Measurements from ENCODE around the gene DNAJC1. TPM values are rescaled to one million over a fixed set of nuclear protein-coding genes. Genes with fewer than 3 reads are reported as not detected.

The DNAJC1 gene
- total and polyA plus RNA-seq, 5 donors from 2014 or later = 12.9 to 27.5 (median 22.7) TPM

DNA sequence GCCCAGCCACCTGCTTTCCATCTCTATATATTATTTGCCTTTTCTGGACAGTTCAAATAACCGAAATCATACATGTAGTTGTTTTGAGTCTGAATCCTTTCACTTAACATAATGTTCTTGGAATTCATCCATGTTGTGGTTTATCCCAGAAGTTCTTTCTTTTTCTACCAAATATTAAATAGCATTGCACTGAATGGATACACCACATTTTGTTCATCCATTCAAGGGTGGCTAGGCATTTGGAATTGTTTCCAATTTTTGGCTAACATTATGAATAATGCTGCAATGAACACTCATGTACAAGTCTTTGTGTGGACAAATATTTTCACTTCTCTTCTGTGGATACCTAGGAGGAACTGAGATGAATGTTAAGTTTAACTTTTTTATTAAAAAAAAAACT lies 18.0 kb downstream of the DNAJC1 start:
- ATAC-seq (ENCODE audit: low read depth in 2 of 2) = no peak
- Histone ChIP-seq H3K27ac (ENCODE audit: insufficient read depth, low read length, poor library complexity, severe bottlenecking) (no peak overlapping the region), H3K36me3 (ENCODE audit: control insufficient read depth, insufficient read depth, low read length) (no peaks in the 10 kb centered on the region), H3K27me3 (ENCODE audit: control insufficient read depth, insufficient read depth, low read length) (no peaks in the 10 kb centered on the region), H3K4me1 (ENCODE audit: control insufficient read depth, insufficient read depth, low read length, poor library complexity, severe bottlenecking) (no peaks in the 10 kb centered on the region), H3K9me3 (ENCODE audit: control insufficient read depth in 2 of 2, low read length in 2 of 2) (peaks cover 0 to 3% of the 10 kb centered on the region in 2 experiments), H3K4me3 (ENCODE audit: low read depth, low read length) (no peak overlapping the region)
- Mint-ChIP-seq H3K4me1 (peaks cover 0 to 17% (median 6%) of the 10 kb centered on the region in 4 donors), H3K9me3 (peaks cover 0 to 6% (median 2%) of the 10 kb centered on the region in 7 donors), H3K27me3 (no peaks in the 10 kb centered on the region), H3K4me3 (no peak overlapping the region), H3K36me3 (peaks cover 9% of the 10 kb centered on the region), H3K27ac (no peak overlapping the region)
- DNase-seq = no peak

DNA sequence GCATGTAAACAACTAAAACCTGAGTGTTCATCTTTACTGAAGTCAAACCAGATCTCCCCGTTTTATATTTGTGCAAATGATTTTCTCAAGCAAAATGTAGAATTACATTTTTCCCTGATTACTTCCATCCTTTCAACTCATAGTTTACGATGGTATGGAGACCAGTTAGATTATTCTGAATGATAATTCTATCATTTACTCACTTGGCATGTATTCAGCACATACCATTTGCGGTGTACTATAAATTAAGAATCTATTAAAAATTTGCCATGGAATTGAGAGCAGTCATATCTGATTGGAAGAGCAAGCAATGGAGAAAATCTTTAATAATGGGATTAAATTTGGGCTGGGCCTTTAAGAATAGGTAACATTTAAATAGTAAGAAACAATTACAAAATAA lies 22.4 kb downstream of the DNAJC1 start:
- H3K4me3 ChIP-seq (ENCODE audit: low read depth, low read length) = no peak overlapping the region
- no peaks in the 10 kb centered on the region for H3K36me3 ChIP-seq (ENCODE audit: control insufficient read depth, insufficient read depth, low read length)
- Mint-ChIP-seq H3K27ac (no peak overlapping the region), H3K36me3 (peaks cover 6% of the 10 kb centered on the region), H3K9me3 (peaks cover 0 to 3% (median 0%) of the 10 kb centered on the region in 7 donors), H3K4me1 (peaks cover 8 to 29% (median 15%) of the 10 kb centered on the region in 4 donors), H3K4me3 (no peak overlapping the region), H3K27me3 (no peaks in the 10 kb centered on the region)
- ATAC-seq (ENCODE audit: low read depth in 2 of 2) (no peak), DNase-seq (no peak)
- H3K27me3 ChIP-seq (ENCODE audit: control insufficient read depth, insufficient read depth, low read length) = no peaks in the 10 kb centered on the region
- H3K9me3 ChIP-seq (ENCODE audit: control insufficient read depth in 2 of 2, low read length in 2 of 2) = peaks cover 0 to under 1% of the 10 kb centered on the region in 2 experiments
- H3K27ac ChIP-seq (ENCODE audit: insufficient read depth, low read length, poor library complexity, severe bottlenecking) = no peak overlapping the region
- no peaks in the 10 kb centered on the region for H3K4me1 ChIP-seq (ENCODE audit: control insufficient read depth, insufficient read depth, low read length, poor library complexity, severe bottlenecking)

DNA sequence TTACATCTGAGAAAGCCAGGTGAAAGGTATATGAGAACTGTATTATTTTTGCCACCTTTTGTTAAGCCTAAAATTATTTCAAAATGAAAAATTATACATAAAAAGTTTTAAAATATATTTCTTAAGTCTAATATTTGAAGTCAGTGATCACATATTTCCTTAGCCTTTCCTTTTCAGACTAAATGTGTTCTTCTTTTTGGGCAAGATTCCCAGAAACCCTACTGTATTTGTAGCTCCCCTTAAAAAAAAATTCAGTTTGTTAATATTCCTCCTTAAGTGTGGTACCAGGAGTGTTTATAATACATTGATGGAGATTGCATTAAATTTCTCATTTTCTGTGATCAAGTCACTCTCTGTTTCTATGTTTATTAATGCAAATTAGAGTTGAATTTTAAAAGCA lies 22.8 kb downstream of the DNAJC1 start:
- no peaks in the 10 kb centered on the region for H3K27me3 ChIP-seq (ENCODE audit: control insufficient read depth, insufficient read depth, low read length)
- H3K27ac ChIP-seq (ENCODE audit: insufficient read depth, low read length, poor library complexity, severe bottlenecking) = no peak overlapping the region
- Mint-ChIP-seq H3K27me3 (no peaks in the 10 kb centered on the region), H3K4me1 (peaks cover 9 to 29% (median 16%) of the 10 kb centered on the region in 4 donors), H3K36me3 (peaks cover 5% of the 10 kb centered on the region), H3K27ac (no peak overlapping the region), H3K4me3 (no peak overlapping the region), H3K9me3 (peaks cover 0 to 3% (median 0%) of the 10 kb centered on the region in 7 donors)
- H3K36me3 ChIP-seq (ENCODE audit: control insufficient read depth, insufficient read depth, low read length) = no peaks in the 10 kb centered on the region
- DNase-seq (no peak), ATAC-seq (ENCODE audit: low read depth in 2 of 2) (no peak)
- no peaks in the 10 kb centered on the region for H3K9me3 ChIP-seq (ENCODE audit: control insufficient read depth in 2 of 2, low read length in 2 of 2)
- H3K4me1 ChIP-seq (ENCODE audit: control insufficient read depth, insufficient read depth, low read length, poor library complexity, severe bottlenecking) = no peaks in the 10 kb centered on the region
- H3K4me3 ChIP-seq (ENCODE audit: low read depth, low read length) = no peak overlapping the region

DNA sequence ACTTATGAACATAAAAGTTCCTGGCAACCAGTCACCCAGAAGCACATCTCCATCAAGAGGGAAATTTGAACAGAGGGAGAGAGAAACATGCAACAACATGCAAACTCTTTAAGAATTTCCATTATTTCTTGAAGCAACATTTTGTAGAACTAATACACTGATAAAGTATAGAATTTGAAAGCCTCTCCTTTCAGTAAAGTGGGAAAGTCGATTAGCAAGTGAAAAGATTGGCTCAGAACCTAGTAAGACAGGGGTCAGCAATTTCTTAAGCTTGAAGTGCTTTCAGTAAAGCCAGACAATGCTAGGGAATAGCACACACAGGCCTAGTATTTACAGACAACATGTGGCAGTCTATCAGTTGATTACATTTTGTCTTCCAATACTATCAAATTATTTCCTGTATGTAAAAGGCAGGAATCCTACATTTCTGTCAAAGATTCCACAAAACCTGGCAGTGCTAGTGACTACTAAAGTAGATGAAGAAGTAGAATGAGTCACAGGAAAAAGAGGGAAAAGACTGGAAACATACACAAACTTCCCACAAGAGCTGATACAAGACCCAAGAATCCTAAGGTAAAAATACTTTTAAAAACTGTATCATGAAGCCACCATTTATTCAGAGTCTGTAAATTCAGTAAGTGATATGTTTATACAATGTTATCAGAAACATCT lies 25.2 kb downstream of the DNAJC1 start:
- peaks cover 0 to 3% (median 0%) of the 10 kb centered on the region in 7 donors for H3K9me3 Mint-ChIP-seq

DNA sequence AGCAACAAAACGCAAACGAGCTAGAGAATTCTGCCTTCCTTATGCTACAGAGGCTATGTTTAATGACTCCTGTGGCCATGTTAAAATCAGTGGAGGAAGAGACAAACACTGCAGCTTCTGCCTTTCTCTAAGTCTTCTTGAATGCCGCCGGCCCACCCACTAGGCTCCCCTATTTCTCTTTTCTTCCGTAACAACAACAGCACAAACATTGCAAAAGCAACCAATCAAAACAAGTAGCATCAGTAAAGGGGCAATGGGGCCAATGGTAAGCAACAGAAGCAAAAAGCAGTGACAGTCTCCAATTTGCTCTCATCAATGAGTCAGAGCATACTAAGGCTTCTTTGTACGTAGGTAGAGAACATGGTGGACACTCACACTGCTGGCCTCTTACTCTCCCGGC lies 26.8 kb downstream of the DNAJC1 start:
- H3K36me3 Mint-ChIP-seq = peaks cover 1% of the 10 kb centered on the region
- no peaks in the 10 kb centered on the region for H3K27me3 Mint-ChIP-seq
- peaks cover 16 to 27% (median 23%) of the 10 kb centered on the region in 4 donors for H3K4me1 Mint-ChIP-seq
- H3K36me3 ChIP-seq (ENCODE audit: control insufficient read depth, insufficient read depth, low read length) = no peaks in the 10 kb centered on the region
- no peak overlapping the region for H3K4me3 ChIP-seq (ENCODE audit: low read depth, low read length)
- H3K27ac ChIP-seq (ENCODE audit: insufficient read depth, low read length, poor library complexity, severe bottlenecking) = no peak overlapping the region
- no peaks in the 10 kb centered on the region for H3K9me3 ChIP-seq (ENCODE audit: control insufficient read depth in 2 of 2, low read length in 2 of 2)
- no peak for DNase-seq
- H3K4me3 Mint-ChIP-seq = no peak overlapping the region
- H3K4me1 ChIP-seq (ENCODE audit: control insufficient read depth, insufficient read depth, low read length, poor library complexity, severe bottlenecking) = no peaks in the 10 kb centered on the region
- ATAC-seq (ENCODE audit: low read depth in 2 of 2) = no peak
- H3K27ac Mint-ChIP-seq = no peak overlapping the region
- no peaks in the 10 kb centered on the region for H3K27me3 ChIP-seq (ENCODE audit: control insufficient read depth, insufficient read depth, low read length)
- H3K9me3 Mint-ChIP-seq = peaks cover 0 to 2% (median 0%) of the 10 kb centered on the region in 7 donors

More for the DNA sequence above, 25.2 kb downstream of the DNAJC1 start:
- Mint-ChIP-seq H3K27me3 (no peaks in the 10 kb centered on the region), H3K27ac (no peak overlapping the region), H3K4me1 (peaks cover 16 to 27% (median 22%) of the 10 kb centered on the region in 4 donors), H3K4me3 (no peak overlapping the region), H3K36me3 (peaks cover 5% of the 10 kb centered on the region)
- H3K4me1 ChIP-seq (ENCODE audit: control insufficient read depth, insufficient read depth, low read length, poor library complexity, severe bottlenecking) = no peaks in the 10 kb centered on the region
- DNase-seq (no peak), ATAC-seq (ENCODE audit: low read depth in 2 of 2) (no peak)
- no peak overlapping the region for H3K4me3 ChIP-seq (ENCODE audit: low read depth, low read length)
- no peaks in the 10 kb centered on the region for H3K9me3 ChIP-seq (ENCODE audit: control insufficient read depth in 2 of 2, low read length in 2 of 2)
- H3K36me3 ChIP-seq (ENCODE audit: control insufficient read depth, insufficient read depth, low read length) = no peaks in the 10 kb centered on the region
- no peaks in the 10 kb centered on the region for H3K27me3 ChIP-seq (ENCODE audit: control insufficient read depth, insufficient read depth, low read length)
- no peak overlapping the region for H3K27ac ChIP-seq (ENCODE audit: insufficient read depth, low read length, poor library complexity, severe bottlenecking)

DNA sequence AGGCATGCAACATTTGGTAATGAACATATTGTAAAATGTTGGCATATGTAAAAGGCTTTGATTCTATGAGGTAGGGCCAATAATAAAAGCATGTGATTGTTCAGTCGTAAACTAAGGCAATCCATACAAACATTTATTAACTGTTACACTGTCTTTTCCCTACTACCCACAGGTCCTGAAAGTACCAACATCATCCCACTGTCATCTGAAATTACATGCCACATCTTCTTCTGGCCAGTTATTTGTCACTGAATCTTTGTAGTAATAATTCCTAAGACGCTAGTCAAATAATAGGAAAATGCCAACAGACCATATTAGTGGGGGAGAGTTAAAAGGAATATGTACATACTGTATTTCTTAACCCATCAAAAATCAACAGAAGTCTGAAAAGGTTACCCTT lies 27.2 kb downstream of the DNAJC1 start:
- H3K27ac Mint-ChIP-seq = no peak overlapping the region
- H3K27me3 Mint-ChIP-seq = no peaks in the 10 kb centered on the region
- no peaks in the 10 kb centered on the region for H3K36me3 ChIP-seq (ENCODE audit: control insufficient read depth, insufficient read depth, low read length)
- no peaks in the 10 kb centered on the region for H3K36me3 Mint-ChIP-seq
- no peak overlapping the region for H3K4me3 Mint-ChIP-seq
- H3K9me3 ChIP-seq (ENCODE audit: control insufficient read depth in 2 of 2, low read length in 2 of 2) = no peaks in the 10 kb centered on the region
- H3K27me3 ChIP-seq (ENCODE audit: control insufficient read depth, insufficient read depth, low read length) = no peaks in the 10 kb centered on the region
- no peak overlapping the region for H3K4me3 ChIP-seq (ENCODE audit: low read depth, low read length)
- ATAC-seq (ENCODE audit: low read depth in 2 of 2) = no peak
- H3K9me3 Mint-ChIP-seq = no peaks in the 10 kb centered on the region
- H3K4me1 Mint-ChIP-seq = peaks cover 16 to 27% (median 23%) of the 10 kb centered on the region in 4 donors
- DNase-seq = no peak
- no peak overlapping the region for H3K27ac ChIP-seq (ENCODE audit: insufficient read depth, low read length, poor library complexity, severe bottlenecking)
- H3K4me1 ChIP-seq (ENCODE audit: control insufficient read depth, insufficient read depth, low read length, poor library complexity, severe bottlenecking) = no peaks in the 10 kb centered on the region

DNA sequence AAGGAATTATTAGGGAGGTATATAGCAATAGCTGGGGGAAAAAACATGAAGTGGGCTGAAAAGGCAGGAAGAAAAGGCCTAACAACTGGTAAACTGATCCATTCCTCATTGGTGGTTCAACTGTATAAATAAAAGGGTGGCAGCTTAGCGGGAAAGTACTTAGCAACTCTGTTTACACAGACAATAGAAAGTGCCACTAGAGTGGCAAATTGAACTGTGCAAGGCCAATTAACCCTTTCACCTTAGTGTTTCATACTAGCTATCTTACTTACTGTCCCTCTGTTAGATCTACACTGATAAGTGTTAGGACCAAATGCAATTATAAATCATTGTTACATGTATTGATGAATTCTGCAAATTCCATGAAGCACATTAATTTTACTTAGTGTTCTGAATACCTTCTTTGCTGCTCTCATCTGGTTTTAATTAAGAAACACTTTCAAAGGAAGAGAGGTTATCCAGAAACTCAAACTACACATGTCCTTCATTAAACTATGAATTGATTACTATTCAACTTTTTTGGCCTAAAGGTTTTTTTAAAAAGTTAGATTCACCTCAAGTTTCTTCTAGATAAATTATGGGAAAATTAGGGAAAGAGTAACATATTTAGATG lies 28.0 kb downstream of the DNAJC1 start:
- Mint-ChIP-seq H3K27ac (no peak overlapping the region), H3K36me3 (no peaks in the 10 kb centered on the region), H3K9me3 (no peaks in the 10 kb centered on the region), H3K27me3 (no peaks in the 10 kb centered on the region), H3K4me1 (peaks cover 16 to 24% (median 22%) of the 10 kb centered on the region in 4 donors), H3K4me3 (no peak overlapping the region)
- H3K27me3 ChIP-seq (ENCODE audit: control insufficient read depth, insufficient read depth, low read length) = no peaks in the 10 kb centered on the region
- H3K4me3 ChIP-seq (ENCODE audit: low read depth, low read length) = no peak overlapping the region
- H3K36me3 ChIP-seq (ENCODE audit: control insufficient read depth, insufficient read depth, low read length) = no peaks in the 10 kb centered on the region
- ATAC-seq (ENCODE audit: low read depth in 2 of 2) (no peak), DNase-seq (no peak)
- H3K9me3 ChIP-seq (ENCODE audit: control insufficient read depth in 2 of 2, low read length in 2 of 2) = no peaks in the 10 kb centered on the region
- H3K4me1 ChIP-seq (ENCODE audit: control insufficient read depth, insufficient read depth, low read length, poor library complexity, severe bottlenecking) = no peaks in the 10 kb centered on the region
- no peak overlapping the region for H3K27ac ChIP-seq (ENCODE audit: insufficient read depth, low read length, poor library complexity, severe bottlenecking)

DNA sequence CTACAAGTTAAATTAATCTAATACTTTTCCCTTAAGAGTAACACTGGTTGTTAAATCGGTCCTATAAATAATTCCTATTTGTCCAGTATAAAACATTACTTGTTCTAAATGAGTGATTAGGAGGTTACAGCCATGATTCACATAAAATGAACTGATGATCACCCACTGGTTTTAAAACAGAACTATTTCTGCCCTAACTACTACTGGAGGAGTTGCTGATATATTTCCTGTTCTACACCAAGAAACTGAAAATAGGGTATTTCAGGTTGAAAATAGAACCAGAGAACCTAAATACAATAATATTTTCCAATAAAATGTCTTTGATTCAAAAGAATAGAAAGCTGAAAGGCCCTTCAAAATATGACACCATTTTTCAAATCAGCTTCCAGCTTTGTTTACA lies 30.9 kb downstream of the DNAJC1 start:
- Histone ChIP-seq H3K4me3 (ENCODE audit: low read depth, low read length) (no peak overlapping the region), H3K27me3 (ENCODE audit: control insufficient read depth, insufficient read depth, low read length) (no peaks in the 10 kb centered on the region), H3K4me1 (ENCODE audit: control insufficient read depth, insufficient read depth, low read length, poor library complexity, severe bottlenecking) (no peaks in the 10 kb centered on the region), H3K27ac (ENCODE audit: insufficient read depth, low read length, poor library complexity, severe bottlenecking) (no peak overlapping the region), H3K36me3 (ENCODE audit: control insufficient read depth, insufficient read depth, low read length) (no peaks in the 10 kb centered on the region), H3K9me3 (ENCODE audit: control insufficient read depth in 2 of 2, low read length in 2 of 2) (no peaks in the 10 kb centered on the region)
- Mint-ChIP-seq H3K27me3 (no peaks in the 10 kb centered on the region), H3K36me3 (no peaks in the 10 kb centered on the region), H3K27ac (no peak overlapping the region), H3K4me3 (no peak overlapping the region), H3K4me1 (peaks cover 11 to 19% (median 16%) of the 10 kb centered on the region in 4 donors), H3K9me3 (no peaks in the 10 kb centered on the region)
- no peak for ATAC-seq (ENCODE audit: low read depth in 2 of 2)
- DNase-seq = no peak
